ENCODE results near the gene UMOD.
"Not testable (repeated sequence)": the region's sequence is repeated elsewhere in the genome, so short reads cannot be mapped to it uniquely, and the experiment has no call there.

UMOD gene

DNA sequence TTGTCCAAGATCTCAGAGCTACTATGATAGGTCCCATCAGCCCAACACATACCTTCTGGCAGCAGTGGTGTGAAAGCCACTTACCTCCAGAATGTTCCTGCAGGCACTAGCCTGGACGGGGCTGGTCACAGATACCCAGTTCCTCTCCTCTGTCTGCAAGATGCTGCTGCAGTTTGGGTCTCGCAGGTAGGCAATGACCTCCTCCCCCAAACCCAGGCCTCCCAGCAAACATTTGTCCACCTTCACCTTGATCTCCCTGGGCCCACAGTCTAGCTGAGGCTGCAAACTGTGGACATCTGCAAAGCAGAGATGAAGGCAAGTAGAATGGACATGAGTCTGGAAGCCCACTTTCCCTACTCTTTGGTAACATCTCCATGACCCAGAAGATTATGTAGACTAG, 32.3 kb downstream of the UMOD start:
- no peak for DNase-seq

DNA sequence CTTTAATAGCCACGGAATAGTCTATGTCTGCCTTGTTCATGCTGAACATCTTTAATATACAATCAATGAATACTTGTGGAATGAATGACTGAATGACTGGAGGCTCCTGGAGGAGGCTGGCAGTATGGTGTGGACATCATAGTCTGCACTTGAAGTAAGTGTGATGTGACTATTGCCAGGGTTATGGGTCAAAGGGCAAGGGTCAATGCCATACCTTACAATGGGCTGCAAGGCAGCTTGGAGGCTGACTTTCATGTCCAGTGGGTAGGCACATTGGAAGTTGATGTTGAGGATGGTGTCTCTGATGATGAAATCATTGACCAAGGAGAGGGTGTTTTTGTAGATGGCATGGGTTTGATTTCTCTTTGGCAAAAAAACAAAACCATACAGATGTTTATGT, 33.1 kb downstream of the UMOD start:
- no peak for DNase-seq

DNA sequence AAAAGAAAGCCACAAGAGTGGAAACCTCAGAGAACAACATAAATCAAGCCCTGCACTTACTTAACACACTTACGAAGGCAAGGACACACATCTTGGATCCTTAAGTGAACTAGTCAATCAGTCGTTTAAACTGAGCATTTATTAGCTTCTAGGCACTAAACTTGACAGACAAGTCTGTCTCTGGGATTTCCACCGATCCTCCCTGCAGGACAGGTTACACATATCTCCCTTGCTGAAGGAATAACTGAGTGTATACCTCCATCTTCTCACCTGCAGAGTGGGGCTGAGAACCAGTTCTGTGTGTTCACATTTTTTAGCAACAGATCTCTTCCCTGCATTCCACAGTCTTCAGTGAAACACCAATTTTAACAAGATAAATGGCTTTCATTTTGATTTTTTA, 34.1 kb downstream of the UMOD start:
- no peak for DNase-seq

- DNase-seq: no peak
Measured at GRCh38 chr16:20318006-20318405, 34.5 kb downstream of the UMOD start.

- DNase-seq: no peak
Measured at GRCh38 chr16:20317117-20317516, 35.4 kb downstream of the UMOD start.

- no peak for DNase-seq
Measured at GRCh38 chr16:20316715-20317114, 35.8 kb downstream of the UMOD start.

DNA sequence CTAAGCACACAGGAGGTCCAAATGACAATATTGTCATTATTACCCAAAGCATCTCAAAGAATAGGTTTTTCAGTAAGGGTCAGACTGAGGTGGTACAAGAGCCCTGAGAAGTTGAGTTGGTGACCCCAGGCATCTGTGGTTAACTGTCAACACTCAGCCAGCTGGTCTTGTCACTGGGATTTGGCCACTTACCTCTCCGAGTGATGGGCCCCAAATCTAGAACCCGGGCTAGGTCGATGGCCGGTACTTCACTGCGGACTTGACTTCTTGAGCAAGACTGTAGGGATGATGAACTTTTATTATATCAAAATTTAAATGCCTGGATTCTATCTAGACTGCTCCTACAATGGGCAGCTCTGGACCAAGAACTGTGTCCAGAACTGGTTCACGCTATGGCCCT, 36.8 kb downstream of the UMOD start:
- DNase-seq: no peak

GRCh38 chr16:20314575-20314974, 37.9 kb downstream of the UMOD start:
- no peak for DNase-seq

- DNase-seq: no peak
Measured at GRCh38 chr16:20313741-20314140, 38.8 kb downstream of the UMOD start.

DNA sequence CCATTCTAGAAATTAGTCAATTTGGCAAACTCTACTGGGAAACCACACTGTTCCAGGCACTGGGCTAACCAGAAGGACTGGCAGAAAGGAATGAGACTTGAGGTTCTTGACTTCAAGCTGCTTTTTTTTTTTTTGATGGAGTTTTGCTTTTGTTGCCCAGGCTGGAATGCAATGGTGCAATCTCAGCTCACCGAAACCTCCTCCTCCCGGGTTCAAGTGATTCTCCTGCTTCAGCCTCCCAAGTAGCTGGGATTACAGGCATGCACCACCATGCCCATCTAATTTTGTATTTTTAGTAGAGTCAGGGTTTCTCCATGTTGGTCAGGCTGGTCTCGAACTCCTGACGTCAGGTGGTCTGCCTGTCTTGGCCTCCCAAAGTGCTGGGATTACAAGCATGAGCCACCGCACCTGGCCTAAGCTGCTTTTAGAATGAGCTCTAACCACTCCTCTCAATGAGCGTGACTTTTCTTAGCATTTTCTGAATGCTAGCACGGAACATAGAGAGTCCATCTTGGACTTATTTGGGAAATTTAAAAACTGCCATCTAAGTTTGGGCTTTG, 39.9 kb downstream of the UMOD start:
- not testable (repeated sequence) for DNase-seq

- no peak for DNase-seq
Measured at GRCh38 chr16:20311548-20311947, 41.0 kb downstream of the UMOD start.

GRCh38 chr16:20310421-20311395, 41.8 kb downstream of the UMOD start:
- no peak for DNase-seq

GRCh38 chr16:20309786-20310185, 42.7 kb downstream of the UMOD start:
- DNase-seq: no peak

DNA sequence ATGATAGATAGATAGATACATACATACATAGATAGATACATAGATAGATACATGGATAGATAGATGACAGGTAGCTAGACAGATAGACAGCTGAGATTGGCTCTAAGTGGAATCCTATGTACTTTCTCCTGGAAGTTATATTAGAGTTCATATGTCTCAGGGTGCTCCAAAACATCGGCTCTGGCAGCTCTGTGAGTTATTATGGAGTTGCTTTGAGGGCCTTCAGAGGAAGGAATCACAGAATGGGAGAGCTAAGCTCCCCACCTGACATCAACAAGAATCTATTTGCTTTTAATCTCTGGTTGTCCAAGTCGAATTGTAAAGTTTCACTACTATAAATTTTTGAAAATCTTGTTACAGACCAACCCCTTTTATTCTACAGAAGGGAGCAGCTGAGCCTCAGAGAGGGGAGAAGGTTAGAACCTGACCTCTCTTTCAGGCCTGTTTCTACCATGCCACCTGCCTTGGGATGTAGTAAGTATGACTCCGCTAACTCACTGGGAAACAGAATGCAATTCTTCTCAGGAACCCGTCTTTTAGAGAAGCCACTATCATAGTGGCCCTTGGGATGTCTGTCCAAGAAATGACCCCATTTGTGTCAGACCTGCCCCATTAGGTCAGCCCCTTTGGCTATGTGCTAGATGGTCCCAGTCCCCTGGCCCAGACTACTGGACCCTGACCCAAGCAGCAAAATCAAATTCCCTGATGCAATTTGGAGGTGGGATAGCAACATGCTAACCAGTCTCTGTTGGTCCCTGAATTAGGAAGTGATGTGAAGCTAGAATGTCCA, 43.5 kb downstream of the UMOD start:
- no peak for DNase-seq

DNA sequence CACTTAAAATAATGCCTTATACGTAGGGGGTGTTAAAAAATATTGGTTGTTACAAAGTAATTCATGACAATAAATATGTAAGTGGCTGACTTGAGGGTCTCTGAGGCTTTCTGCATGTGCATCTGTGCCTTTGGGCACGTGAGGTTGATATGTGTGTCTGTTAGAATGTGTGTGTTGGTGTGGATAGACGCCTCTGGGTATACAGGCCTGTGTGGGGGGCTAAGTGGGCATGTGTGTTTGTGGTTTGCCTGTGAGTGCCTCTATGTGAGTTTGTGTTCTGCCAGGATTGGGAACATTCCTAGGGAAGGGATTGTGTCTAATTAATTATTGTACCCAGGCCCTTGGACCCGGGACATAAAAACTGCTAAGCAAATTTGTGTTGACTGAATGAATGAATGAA, 44.2 kb downstream of the UMOD start:
- DNase-seq: no peak

DNA sequence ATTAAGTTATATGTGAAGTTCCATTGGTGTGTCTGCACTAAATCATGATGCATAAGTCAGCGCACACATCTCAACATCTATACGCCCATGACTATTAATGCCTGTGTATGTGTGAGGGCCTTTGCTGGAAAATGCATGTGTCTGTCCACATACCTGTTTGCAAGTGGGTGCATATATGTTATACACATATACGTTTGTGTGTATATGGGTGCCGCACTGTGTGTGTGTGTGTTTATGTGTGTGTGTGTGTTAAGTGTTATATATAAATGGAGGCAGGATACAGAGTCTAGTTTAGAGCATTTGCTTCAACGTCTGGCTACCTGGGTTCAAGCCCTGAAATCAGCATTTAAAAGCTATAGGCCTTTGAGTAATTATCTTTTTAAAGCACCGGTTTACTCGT, 44.7 kb downstream of the UMOD start:
- DNase-seq: no peak

- DNase-seq: no peak
Measured at GRCh38 chr16:20307240-20307671, 45.3 kb downstream of the UMOD start.

GRCh38 chr16:20306401-20306800, 46.1 kb downstream of the UMOD start:
- DNase-seq: no peak

DNA sequence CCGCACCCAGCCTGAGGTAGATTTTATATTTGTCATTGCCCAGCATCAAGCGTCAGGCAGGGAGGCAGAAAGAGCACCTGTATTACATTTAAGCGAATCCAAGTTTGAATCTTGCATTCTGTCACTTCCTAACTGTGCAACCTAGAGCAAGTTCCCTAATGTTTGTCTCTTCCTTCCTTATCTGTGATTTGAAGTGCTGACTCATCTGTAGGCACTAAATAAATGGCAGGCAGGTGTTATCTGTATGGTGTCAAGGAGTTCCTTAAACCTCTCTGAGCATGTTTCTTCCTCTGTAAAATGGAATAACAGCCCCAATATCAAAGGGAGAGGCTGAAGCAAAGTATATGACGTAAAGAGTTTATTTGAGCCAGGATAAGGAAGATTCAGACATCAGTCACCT, 49.5 kb downstream of the UMOD start:
- DNase-seq: no peak

- no peak for DNase-seq
Measured at GRCh38 chr16:20302389-20302788, 50.1 kb downstream of the UMOD start.

GRCh38 chr16:20301840-20302239, 50.7 kb downstream of the UMOD start:
- DNase-seq: no peak

DNA sequence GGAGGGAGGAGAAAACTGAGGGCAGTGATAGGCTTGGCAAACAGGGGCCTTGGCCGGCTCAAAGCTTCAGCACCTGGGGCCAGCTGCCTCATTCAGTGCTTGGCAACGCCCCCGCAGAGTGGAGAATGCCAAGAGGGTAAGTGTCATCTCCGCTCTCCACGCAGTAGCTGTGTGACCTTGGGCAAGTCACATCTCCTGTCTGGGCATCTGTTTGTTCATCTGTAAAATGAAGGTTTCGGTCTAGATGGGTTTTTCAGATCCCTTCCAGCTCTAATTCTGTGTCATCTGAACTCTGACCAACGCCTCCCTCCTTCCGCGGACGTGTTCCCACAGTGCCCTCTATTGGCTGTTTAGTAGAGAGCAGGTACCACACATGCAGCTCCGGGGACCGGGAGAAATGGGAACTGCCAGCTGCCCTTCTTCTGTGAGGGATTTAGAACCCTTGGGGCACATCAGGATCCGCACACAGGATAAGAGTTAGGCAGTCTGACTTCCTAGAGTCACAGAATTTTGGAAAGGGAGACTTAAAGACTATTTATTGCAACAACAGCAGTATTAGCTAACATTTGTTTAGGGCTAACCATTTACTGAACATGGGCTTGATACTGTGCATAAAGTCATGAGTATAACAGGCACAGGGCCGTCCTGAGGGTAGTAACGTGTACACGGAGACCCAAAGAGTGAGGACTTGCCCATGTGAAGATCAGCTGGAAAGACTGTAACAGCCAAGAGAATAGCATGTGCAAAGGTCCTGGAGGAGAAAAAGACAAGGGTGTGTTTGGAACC, 52.0 kb downstream of the UMOD start:
- no peak for DNase-seq

DNA sequence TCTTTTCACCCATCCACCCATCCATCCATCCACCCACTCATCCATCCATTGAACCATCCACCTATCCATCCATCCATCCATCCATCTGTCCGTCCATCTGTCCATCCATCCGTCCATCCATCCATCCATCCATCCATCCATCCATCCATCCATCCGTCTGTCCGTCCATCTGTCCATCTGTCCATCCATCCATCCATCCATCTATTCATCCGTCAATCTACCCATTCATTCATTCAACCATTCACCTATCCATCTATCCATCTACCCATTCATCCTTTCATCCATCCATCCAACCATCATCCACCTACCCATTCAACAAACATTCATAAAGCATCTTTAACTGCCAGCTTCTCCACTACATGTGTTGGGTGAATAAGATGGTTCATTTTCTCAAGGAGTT, 54.1 kb downstream of the UMOD start:
- DNase-seq: no peak
